Measurements from ENCODE around the gene OR8B8.

DNA sequence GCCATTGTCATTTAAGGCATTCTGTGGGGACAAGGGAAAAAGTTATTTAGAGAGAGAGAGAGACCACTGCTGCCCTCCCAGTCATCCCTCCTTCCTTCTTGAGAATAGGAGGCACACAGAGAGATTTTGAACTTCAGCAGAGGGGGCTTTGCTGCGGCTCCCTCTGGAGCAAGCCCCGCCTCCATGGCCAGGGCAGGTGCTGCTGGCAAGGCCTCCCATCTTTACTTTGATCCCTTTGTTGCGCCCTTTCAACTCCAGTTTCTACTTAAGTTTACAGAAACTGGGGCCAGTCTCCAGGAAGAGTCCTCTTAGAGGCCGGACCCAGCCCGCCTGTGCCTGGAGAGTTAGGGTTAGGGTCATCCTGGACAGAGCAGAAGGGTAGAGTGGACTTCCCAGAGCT is 4.4 kb downstream of the OR8B8 start:
- TF ChIP-seq POLR2A (IDR thresholded peaks at IDR 0.05; ENCODE audit: extremely low read depth, insufficient read length) (no peak), MAX (IDR thresholded peaks at IDR 0.05; ENCODE audit: low read depth, low read length) (no peak), MYC (IDR thresholded peaks at IDR 0.05; ENCODE audit: low read depth, low read length) (no peak)
- TF ChIP-seq, protein P1, sequence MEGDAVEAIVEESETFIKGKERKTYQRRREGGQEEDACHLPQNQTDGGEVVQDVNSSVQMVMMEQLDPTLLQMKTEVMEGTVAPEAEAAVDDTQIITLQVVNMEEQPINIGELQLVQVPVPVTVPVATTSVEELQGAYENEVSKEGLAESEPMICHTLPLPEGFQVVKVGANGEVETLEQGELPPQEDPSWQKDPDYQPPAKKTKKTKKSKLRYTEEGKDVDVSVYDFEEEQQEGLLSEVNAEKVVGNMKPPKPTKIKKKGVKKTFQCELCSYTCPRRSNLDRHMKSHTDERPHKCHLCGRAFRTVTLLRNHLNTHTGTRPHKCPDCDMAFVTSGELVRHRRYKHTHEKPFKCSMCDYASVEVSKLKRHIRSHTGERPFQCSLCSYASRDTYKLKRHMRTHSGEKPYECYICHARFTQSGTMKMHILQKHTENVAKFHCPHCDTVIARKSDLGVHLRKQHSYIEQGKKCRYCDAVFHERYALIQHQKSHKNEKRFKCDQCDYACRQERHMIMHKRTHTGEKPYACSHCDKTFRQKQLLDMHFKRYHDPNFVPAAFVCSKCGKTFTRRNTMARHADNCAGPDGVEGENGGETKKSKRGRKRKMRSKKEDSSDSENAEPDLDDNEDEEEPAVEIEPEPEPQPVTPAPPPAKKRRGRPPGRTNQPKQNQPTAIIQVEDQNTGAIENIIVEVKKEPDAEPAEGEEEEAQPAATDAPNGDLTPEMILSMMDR (IDR thresholded peaks at IDR 0.05; ENCODE audit: low read depth, low read length): no peak
